Stimulated activated CD8-positive, alpha-beta memory T cell treated with anti-CD3 and anti-CD28 coated beads, Interleukin-12 subunit alpha, Interleukin-12 subunit beta, amount 100 ng/mL, for 1 hour (primary cell): ENCODE results near the gene DNAI4.
"Not testable (repeated sequence)": the region's sequence is repeated elsewhere in the genome, so short reads cannot be mapped to it uniquely, and the experiment has no call there.

Source experiments
- DNase-seq: peaks from one replicate; pipeline ENCODE4 v3.0.0-alpha.2; 2020; ENCODE audit warnings: low read depth

Gene DNAI4

DNA sequence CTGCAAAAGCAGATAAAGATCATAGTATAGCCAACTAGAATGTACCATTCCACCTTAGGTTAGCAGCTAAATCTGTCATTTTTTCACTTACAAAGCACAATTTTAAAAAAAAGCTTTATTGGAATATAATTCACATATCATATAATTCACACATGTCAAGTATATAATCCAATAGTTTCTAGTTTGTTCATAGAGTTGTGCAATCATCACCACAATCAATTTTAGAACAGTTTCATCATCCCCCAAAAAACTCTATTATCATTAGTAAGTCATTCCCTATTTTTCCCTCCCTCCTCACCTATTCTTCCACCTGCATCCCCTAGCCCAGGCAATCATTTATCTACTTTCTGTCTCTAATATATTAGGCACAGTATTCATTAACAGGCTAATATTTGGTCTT lies 91.5 kb downstream of the DNAI4 start:
- DNase-seq, result no peak

DNA sequence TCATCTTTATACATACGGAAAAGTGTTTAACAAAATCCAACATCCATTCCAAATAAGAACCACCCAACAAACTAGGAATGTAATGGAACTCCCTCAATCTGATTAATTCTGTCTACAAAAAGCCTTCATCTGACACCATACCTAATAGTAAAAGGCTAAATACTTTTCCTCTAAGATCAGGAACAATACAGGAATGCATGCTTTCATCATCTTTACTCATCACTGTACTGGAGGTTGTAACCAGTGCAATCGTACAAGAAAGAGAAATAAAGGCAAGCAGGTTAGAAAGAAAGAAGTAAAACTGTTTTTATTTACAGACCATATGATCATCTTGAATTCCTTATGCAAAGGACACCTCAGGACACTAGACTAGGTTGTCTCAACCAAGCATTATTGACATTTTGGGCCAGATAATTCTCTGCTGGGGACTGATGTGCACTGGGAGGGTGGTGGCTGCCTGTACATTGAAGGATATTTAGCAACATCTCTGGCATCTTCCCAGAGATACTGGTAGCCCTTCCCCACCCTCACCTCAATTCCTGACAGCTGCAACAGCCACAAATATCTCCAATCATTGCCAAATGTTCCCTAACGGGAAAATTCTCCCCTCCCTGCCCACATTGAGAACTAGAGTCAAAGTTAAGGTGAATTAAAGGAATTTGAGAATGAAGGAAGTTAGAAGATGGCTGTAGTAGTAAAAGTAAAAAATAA lies 93.0 kb downstream of the DNAI4 start:
- DNase-seq, result no peak

DNA sequence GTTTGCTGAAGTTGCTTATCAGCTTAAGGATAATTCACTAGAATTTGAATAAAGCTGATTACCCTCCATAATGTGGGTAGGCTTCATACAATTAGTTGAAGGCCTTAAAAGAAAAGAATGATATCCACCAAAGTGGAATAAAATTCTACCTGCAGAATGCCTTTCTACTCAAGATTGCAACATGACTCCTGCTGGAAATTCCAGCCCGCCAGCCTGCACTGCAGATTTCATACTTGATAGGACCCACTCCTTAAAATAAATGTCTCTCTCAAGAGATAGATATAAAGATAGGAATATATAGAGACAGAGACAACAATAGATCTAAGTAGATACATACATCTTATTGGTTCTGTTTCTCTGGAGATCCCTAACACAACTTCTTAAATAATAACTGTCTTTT lies 99.9 kb downstream of the DNAI4 start:
- DNase-seq, result no peak

DNA sequence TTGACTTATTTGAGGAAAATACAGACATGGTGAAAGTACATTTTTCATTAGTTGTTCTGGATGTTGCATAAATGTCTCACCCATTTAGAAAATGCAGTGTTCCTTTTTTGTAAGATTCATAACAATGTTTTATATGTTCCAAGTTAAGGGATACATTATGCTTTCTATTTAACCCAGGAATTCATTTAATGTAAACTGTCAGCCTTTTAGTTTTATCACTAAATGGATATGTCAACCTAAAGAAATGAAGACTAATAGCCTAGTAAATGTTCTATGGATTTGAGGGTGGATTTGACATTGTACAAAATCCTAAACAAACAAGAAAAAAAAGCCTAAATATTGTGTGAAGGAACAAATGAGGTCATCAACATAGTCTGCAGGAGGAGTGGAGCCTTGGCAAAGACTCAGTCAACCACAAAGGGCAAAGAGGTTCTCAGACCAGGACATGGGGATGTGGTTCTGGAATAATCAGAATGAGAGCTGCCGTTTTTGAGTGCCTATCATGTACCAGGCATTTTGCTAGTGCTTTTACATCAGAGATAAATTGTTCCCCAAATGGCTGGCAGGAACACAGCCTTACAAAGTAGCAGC lies 114.8 kb downstream of the DNAI4 start:
- no peak for DNase-seq

- no peak for DNase-seq
These were observed 115.4 kb downstream of the DNAI4 start for GRCh38 chr1:66809245-66809644.

DNA sequence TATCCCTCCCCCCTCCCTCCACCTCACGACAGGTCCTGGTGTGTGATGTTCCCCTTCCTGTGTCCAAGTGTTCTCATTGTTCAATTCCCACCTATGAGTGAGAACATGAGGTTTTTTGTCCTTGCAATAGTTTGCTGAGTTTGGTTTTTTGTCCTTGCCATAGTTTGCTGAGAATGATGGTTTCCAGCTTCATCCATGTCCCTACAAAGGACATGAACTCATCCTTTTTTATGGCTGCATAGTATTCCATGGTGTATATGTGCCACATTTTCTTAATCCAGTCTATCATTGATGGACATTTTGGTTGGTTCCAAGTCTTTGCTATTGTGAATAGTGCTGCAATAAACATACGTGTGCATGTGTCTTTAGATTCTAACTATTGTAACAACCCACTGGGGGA lies 128.8 kb downstream of the DNAI4 start:
- DNase-seq, result not testable (repeated sequence)

- DNase-seq, result no peak
These were observed 132.7 kb downstream of the DNAI4 start for GRCh38 chr1:66791621-66792610.

- DNase-seq, result peak; percentile 15
These were observed 136.3 kb downstream of the DNAI4 start for GRCh38 chr1:66788231-66788939.

DNA sequence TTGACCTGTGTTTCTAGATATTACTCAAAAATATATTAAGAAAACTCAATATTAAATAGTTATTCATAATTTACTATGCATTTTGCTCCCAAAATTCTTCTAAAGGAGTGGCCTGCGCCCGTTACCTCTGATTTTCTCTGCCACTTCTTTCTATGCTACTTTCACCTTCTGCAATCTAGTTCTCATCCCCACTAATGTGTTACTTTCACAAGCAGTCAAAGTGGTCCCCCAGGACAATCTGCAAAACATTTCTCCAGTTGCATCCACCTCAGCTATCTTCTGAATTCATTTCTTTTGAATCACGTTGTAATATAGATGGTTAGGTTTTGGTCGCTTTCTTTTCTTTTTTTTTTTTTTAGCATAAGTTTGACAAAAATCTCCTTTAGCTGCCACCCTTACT lies 137.0 kb downstream of the DNAI4 start:
- no peak for DNase-seq

DNA sequence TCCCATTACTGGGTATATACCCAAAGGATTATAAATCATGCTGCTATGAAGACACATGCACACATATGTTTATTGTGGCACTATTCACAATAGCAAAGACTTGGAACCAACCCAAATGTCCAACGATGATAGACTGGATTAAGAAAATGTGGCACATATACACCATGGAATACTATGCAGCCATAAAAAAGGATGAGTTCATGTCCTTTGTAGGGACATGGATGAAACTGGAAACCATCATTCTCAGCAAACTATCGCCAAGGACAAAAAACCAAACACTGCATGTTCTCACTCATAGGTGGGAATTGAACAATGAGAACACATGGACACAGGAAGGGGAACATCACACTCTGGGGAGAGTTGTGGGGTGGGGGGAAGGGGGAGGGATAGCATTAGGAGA lies 138.9 kb downstream of the DNAI4 start:
- not testable (repeated sequence) for DNase-seq

DNA sequence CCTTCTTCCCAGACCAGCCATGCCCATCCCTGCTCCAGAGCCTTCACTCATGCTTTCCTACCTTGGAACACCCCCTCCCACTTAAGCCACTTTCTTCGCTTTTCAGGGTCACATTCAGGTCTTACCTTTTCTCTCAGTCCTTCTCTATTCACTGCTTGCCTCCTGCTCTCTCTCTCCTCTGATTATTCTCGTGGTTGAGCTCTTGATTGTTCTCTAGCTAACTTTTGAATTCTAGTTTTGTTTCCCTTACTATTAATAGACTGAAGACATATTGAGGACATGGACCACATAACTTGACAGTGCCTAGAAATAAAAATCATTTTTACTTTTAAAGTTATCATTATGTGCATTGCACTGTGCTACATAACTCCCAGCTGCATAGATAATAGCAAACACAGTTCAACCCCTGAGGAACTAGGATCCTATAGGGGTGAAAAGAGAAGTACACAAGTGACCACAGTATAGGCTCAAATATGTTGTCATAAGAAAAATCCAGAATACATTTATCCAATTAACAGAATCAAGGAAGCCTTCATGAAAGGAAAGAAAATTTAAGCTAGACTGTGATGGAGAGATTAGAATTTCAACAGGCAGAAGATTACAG lies 145.1 kb downstream of the DNAI4 start:
- no peak for DNase-seq

GRCh38 chr1:66778969-66779368 lies 145.7 kb downstream of the DNAI4 start:
- no peak for DNase-seq

GRCh38 chr1:66778266-66778665 lies 146.4 kb downstream of the DNAI4 start:
- DNase-seq, result no peak

- no peak for DNase-seq
These were observed 146.8 kb downstream of the DNAI4 start for GRCh38 chr1:66777831-66778230.

GRCh38 chr1:66775646-66776045 lies 149.0 kb downstream of the DNAI4 start:
- no peak for DNase-seq

DNA sequence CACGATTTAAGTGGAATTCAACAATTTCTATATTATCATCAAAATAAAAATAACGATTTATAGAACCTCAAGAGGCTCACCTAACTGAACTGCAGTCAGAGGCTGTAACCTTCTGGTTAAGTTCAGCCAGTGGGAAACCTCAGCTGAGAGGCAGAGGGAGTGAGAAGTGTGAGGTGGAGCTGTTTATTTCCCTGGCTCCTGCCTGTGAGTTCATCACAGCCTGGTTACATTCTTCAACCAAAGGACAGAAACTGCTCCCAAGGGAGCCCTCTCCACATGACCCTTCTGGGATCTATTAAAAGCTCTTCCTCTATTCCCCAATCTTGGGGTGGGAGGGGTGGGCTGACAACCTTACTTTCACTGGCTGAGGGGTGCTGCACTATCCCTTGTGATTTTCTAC lies 150.2 kb downstream of the DNAI4 start:
- DNase-seq, result no peak

- no peak for DNase-seq
These were observed 151.4 kb downstream of the DNAI4 start for GRCh38 chr1:66773227-66773626.

DNA sequence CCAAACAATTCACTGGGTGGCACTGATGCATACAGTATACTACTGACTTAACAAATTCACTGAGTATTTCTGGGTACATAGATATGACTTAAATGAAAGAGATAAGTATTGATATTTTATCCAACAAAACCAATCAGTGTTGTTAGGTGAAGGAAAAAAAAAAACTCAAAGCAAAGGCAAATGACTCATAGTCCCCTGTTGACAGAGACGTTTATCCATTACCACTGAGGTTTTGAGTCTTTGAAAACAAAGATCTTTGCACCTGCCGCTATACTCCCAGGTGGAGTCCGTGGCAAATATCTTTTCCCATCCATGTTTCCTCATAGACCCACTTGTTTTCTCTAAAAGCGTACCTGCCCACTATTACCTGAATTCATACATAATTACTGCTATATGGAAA lies 154.0 kb downstream of the DNAI4 start:
- DNase-seq, result no peak

DNA sequence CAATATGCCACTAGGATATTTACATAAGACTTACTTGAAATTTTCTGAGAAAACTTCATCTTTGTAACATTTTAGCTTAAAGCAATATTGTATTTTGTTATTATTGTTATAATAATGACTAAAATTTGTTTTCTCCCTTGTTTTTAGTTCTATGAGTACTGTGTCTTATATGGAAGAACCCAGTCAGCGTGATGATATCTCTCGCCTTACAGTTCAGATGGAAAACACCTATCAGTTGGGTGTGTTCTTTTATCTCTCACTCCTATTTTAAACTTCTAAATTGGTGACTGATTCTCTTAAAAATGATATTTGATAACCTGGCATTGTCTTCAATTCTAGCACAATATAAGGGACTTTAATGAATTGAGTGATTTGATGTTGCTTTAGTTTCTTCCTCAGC lies 154.4 kb downstream of the DNAI4 start:
- DNase-seq, result no peak

- no peak for DNase-seq
These were observed 155.0 kb downstream of the DNAI4 start for GRCh38 chr1:66769512-66770229.

DNA sequence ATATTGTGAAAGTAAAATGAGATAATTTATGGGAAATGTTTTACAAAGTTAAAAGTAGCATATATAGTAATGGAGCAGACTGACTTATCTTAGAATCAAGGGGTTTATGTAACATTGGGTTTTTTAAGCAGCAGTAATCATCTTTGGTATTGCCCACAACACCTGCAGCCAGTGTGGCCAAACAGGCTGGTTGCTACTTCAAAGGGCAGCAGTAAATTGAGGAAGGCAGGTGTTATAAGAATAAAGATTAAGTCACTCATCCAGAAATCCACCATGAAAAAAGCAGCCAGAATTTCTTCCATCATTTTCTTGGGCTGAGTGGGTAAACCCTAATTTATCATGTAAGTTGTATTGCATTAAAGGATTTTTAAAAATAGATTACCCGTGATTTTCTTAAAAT lies 155.7 kb downstream of the DNAI4 start:
- DNase-seq, result no peak
